K562 (cell line): Measurements from ENCODE around the gene LY6G6F. TPM values are rescaled to one million over a fixed set of nuclear protein-coding genes. Genes with fewer than 3 reads are reported as not detected.

Experiments used
- ASH1L ChIP-seq: fragments of 450-650 bp; IDR thresholded peaks from 2 replicates; pipeline ENCODE4 v1.6.1; 2018; ENCODE audit warnings: borderline replicate concordance, mild to moderate bottlenecking, low read depth; ENCODE audit not compliant: partially characterized antibody
- ATF1 ChIP-seq, 2 experiments: fragments of 450-650 bp in 1 of 2; IDR thresholded peaks; 2 replicates each; pipeline ENCODE4 v1.6.1; 2016; ENCODE audit warnings: missing compliant biosample characterization in 1 of 2, missing genetic modification characterization in 1 of 2
- CREB1 ChIP-seq, 2 experiments: sonication (generic) in 1 of 2; formaldehyde crosslinking in 1 of 2; IDR thresholded peaks; 2 replicates each; pipeline versions ENCODE4 v1.6.1 to v1.8.0; 2012 to 2022; ENCODE audit warnings: inconsistent platforms in 1 of 2, mild to moderate bottlenecking in 1 of 2, missing genetic modification reagents in 1 of 2, moderate library complexity in 1 of 2
- JUND ChIP-seq, 2 experiments: IDR thresholded peaks; 2 replicates in 1 of 2; 3 replicates in 1 of 2; pipeline ENCODE4 v1.6.1; 2011; ENCODE audit warnings: borderline replicate concordance in 2 of 2, low read depth in 2 of 2, low read length in 2 of 2, improper control_type of control experiment in 1 of 2, missing biosample characterization in 1 of 2, missing genetic modification characterization in 1 of 2, missing genetic modification reagents in 1 of 2
- polyA plus RNA-seq, 8 experiments: library from polyadenylated mRNA; depleted of rRNA in 4 of 8; stranded (reverse) in 5 of 8; unstranded in 3 of 8; fragments of >200 nt; fragmentation: Nextera tagmentation in 2 of 8; fragmentation: Illumina TruSeq in 1 of 8; extraction: Ambion mirVana in 2 of 8; extraction: Trizol in 1 of 8; gene quantifications; 2 replicates each; pipeline versions ENCODE4 v1.2.1 to v1.2.3, GENCODE V29; 2011 to 2014; ENCODE audit warnings: inconsistent platforms in 1 of 8, missing spikeins in 1 of 8
- total RNA-seq, 7 experiments: library from RNA; depleted of rRNA in 6 of 7; stranded (reverse); fragments of >200 nt in 6 of 7; fragmentation: Illumina TruSeq in 2 of 7; extraction: Trizol in 2 of 7; gene quantifications; 2 replicates each; pipeline versions ENCODE4 v1.2.1 to v1.2.3, GENCODE V29; 2011 to 2021; ENCODE audit warnings: low replicate concordance in 1 of 7
- TF ChIP-seq, protein P1 (sequence below): fragments of 450-650 bp; IDR thresholded peaks from 2 replicates; pipeline ENCODE4 v1.6.1; 2016; ENCODE audit warnings: mild to moderate bottlenecking
- TF ChIP-seq, protein P2 (sequence below): fragments of 250-450 bp; sonication (Bioruptor Pico); IDR thresholded peaks from 2 replicates; pipeline ENCODE4 v1.4.0; 2020
- TF ChIP-seq, protein P3 (sequence below), 2 experiments: fragments of 450-650 bp; formaldehyde crosslinking in 1 of 2; IDR thresholded peaks; 2 replicates each; pipeline versions ENCODE4 v1.4.0 to v1.6.1; 2014 to 2020; ENCODE audit warnings: mild to moderate bottlenecking in 2 of 2, borderline replicate concordance in 1 of 2, low read depth in 1 of 2

The LY6G6F gene
- total and polyA plus RNA-seq, 9 of the 15 experiments (the other 6 are each of a cell fraction or from before 2014, with no cell fraction given): 0.14 to 0.50 (median 0.28) TPM; not detected in 2

DNA sequence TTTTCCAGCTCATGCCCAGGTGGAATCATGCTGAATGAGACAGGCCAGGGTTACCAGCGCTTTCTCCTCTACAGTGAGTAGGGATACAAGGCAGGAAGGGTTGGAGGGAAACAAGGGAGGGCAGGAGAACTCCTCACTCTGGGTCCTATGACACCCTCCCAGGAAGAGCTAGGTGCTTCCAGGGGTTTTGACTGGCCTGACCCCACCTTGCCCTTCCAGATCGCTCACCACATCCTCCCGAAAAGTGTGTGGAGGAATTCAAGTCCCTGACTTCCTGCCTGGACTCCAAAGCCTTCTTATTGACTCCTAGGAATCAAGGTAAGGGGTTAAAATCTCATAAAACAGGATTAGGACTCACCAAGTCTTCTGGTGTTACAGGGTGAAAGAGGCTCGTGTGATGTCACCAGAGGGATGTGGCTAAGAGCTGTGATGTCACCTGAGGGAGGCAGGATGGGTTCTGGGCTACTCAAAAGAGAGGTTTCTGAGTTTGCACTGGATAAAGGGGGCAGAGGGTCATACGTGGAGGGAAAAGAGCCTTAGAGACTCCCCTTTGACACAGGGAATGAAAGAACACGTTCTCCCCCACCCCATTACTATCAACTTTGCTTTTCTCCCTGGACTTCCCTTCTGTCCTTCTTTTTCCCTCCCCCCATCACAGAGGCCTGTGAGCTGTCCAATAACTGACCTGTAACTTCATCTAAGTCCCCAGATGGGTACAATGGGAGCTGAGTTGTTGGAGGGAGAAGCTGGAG is 49.1 kb upstream of the LY6G6F start (continued):
- TF ChIP-seq, protein P1, sequence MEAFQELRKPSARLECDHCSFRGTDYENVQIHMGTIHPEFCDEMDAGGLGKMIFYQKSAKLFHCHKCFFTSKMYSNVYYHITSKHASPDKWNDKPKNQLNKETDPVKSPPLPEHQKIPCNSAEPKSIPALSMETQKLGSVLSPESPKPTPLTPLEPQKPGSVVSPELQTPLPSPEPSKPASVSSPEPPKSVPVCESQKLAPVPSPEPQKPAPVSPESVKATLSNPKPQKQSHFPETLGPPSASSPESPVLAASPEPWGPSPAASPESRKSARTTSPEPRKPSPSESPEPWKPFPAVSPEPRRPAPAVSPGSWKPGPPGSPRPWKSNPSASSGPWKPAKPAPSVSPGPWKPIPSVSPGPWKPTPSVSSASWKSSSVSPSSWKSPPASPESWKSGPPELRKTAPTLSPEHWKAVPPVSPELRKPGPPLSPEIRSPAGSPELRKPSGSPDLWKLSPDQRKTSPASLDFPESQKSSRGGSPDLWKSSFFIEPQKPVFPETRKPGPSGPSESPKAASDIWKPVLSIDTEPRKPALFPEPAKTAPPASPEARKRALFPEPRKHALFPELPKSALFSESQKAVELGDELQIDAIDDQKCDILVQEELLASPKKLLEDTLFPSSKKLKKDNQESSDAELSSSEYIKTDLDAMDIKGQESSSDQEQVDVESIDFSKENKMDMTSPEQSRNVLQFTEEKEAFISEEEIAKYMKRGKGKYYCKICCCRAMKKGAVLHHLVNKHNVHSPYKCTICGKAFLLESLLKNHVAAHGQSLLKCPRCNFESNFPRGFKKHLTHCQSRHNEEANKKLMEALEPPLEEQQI: no peak
- TF ChIP-seq, protein P2, sequence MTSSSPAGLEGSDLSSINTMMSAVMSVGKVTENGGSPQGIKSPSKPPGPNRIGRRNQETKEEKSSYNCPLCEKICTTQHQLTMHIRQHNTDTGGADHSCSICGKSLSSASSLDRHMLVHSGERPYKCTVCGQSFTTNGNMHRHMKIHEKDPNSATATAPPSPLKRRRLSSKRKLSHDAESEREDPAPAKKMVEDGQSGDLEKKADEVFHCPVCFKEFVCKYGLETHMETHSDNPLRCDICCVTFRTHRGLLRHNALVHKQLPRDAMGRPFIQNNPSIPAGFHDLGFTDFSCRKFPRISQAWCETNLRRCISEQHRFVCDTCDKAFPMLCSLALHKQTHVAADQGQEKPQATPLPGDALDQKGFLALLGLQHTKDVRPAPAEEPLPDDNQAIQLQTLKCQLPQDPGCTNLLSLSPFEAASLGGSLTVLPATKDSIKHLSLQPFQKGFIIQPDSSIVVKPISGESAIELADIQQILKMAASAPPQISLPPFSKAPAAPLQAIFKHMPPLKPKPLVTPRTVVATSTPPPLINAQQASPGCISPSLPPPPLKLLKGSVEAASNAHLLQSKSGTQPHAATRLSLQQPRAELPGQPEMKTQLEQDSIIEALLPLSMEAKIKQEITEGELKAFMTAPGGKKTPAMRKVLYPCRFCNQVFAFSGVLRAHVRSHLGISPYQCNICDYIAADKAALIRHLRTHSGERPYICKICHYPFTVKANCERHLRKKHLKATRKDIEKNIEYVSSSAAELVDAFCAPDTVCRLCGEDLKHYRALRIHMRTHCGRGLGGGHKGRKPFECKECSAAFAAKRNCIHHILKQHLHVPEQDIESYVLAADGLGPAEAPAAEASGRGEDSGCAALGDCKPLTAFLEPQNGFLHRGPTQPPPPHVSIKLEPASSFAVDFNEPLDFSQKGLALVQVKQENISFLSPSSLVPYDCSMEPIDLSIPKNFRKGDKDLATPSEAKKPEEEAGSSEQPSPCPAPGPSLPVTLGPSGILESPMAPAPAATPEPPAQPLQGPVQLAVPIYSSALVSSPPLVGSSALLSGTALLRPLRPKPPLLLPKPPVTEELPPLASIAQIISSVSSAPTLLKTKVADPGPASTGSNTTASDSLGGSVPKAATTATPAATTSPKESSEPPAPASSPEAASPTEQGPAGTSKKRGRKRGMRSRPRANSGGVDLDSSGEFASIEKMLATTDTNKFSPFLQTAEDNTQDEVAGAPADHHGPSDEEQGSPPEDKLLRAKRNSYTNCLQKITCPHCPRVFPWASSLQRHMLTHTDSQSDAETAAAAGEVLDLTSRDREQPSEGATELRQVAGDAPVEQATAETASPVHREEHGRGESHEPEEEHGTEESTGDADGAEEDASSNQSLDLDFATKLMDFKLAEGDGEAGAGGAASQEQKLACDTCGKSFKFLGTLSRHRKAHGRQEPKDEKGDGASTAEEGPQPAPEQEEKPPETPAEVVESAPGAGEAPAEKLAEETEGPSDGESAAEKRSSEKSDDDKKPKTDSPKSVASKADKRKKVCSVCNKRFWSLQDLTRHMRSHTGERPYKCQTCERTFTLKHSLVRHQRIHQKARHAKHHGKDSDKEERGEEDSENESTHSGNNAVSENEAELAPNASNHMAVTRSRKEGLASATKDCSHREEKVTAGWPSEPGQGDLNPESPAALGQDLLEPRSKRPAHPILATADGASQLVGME: no peak
- TF ChIP-seq JUND (IDR thresholded peaks at IDR 0.05; ENCODE audit: borderline replicate concordance, low read depth, low read length): peak; percentile 41; the same call in 1 of the 2 replicates
- no peak for TF ChIP-seq JUND (tag; IDR thresholded peaks at IDR 0.05; ENCODE audit: borderline replicate concordance, low read depth, low read length)
- TF ChIP-seq CREB1 (IDR thresholded peaks at IDR 0.05): peak; percentile 87
- TF ChIP-seq CREB1 (CRISPR knock-in tag; IDR thresholded peaks at IDR 0.05): peak; percentile 62; the same call in 1 of the 2 replicates
- no peak for TF ChIP-seq ASH1L
- no peak for TF ChIP-seq ATF1 (CRISPR knock-in tag; IDR thresholded peaks at IDR 0.05)
- peak; percentile 90 for TF ChIP-seq ATF1 (tag; IDR thresholded peaks at IDR 0.05)
- TF ChIP-seq, protein P3, sequence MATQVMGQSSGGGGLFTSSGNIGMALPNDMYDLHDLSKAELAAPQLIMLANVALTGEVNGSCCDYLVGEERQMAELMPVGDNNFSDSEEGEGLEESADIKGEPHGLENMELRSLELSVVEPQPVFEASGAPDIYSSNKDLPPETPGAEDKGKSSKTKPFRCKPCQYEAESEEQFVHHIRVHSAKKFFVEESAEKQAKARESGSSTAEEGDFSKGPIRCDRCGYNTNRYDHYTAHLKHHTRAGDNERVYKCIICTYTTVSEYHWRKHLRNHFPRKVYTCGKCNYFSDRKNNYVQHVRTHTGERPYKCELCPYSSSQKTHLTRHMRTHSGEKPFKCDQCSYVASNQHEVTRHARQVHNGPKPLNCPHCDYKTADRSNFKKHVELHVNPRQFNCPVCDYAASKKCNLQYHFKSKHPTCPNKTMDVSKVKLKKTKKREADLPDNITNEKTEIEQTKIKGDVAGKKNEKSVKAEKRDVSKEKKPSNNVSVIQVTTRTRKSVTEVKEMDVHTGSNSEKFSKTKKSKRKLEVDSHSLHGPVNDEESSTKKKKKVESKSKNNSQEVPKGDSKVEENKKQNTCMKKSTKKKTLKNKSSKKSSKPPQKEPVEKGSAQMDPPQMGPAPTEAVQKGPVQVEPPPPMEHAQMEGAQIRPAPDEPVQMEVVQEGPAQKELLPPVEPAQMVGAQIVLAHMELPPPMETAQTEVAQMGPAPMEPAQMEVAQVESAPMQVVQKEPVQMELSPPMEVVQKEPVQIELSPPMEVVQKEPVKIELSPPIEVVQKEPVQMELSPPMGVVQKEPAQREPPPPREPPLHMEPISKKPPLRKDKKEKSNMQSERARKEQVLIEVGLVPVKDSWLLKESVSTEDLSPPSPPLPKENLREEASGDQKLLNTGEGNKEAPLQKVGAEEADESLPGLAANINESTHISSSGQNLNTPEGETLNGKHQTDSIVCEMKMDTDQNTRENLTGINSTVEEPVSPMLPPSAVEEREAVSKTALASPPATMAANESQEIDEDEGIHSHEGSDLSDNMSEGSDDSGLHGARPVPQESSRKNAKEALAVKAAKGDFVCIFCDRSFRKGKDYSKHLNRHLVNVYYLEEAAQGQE (IDR thresholded peaks at IDR 0.05; ENCODE audit: borderline replicate concordance): peak; percentile 60
- TF ChIP-seq, protein P3 (CRISPR knock-in tag; IDR thresholded peaks at IDR 0.05; ENCODE audit: low read depth): no peak
